A549 (cell line): ENCODE data around the gene CDC42SE2.

ENCODE experiments used
- EP300 ChIP-seq, 2 experiments: fragments of >200 bp; sonication (Bioruptor Twin); formaldehyde crosslinking; IDR thresholded peaks; 2 replicates in 1 of 2; 3 replicates in 1 of 2; pipeline ENCODE4 v1.6.1; 2016 to 2017
- ESRRA ChIP-seq: fragments of 150-350 bp; IDR thresholded peaks from 2 replicates; pipeline ENCODE4 v1.6.1; 2014; ENCODE audit warnings: mild to moderate bottlenecking, low read length, borderline replicate concordance
- FOSB ChIP-seq: fragments of 250-450 bp; sonication (Bioruptor Pico); IDR thresholded peaks from 2 replicates; pipeline ENCODE4 v1.5.0; 2020; ENCODE audit warnings: mild to moderate bottlenecking, moderate library complexity
- FOSL2 ChIP-seq, 2 experiments: fragments of 450-650 bp in 1 of 2; fragments of >200 bp in 1 of 2; sonication (Bioruptor Twin) in 1 of 2; formaldehyde crosslinking; IDR thresholded peaks; 2 replicates each; pipeline versions ENCODE4 v1.5.0 to v1.6.1; 2016 to 2020; ENCODE audit warnings: mild to moderate bottlenecking in 1 of 2, moderate library complexity in 1 of 2
- POLR2A ChIP-seq: IDR thresholded peaks from 2 replicates; pipeline ENCODE4 v1.6.1; 2012; ENCODE audit warnings: mild to moderate bottlenecking, low read length
- POLR2AphosphoS2 ChIP-seq: conservative IDR thresholded peaks from 2 replicates; pipeline ENCODE4 v1.6.1; 2012; ENCODE audit warnings: low read length, improper control_type of control experiment, inconsistent platforms
- TF ChIP-seq, protein P1 (sequence below): fragments of >200 bp; sonication (Bioruptor Twin); formaldehyde crosslinking; IDR thresholded peaks from 3 replicates; pipeline ENCODE4 v1.5.1; 2016

DNA sequence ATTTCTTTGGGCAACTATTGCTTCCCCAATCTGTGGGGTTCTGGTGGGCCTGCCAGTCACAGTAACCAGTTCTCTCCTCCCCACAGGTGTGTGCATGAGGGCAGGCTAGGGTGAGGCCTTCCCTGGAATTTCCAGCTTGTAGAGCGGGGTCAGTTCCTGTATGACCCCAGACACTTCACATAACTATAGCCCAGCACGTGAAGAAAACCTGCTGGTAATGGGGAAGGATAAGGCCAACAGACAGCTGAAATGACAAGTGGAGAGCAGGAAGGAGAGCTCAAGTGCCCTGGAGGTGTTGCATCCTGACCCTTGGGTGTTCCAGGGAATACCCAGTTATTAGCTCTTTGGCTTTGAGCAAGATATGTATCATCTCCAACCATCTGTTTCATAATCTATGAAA is 142.2 kb downstream of the CDC42SE2 start:
- TF ChIP-seq EP300 (IDR thresholded peaks at IDR 0.05): no peak
- no peak for TF ChIP-seq FOSB (CRISPR knock-in tag)
- no peak for TF ChIP-seq POLR2A
- TF ChIP-seq, protein P1, sequence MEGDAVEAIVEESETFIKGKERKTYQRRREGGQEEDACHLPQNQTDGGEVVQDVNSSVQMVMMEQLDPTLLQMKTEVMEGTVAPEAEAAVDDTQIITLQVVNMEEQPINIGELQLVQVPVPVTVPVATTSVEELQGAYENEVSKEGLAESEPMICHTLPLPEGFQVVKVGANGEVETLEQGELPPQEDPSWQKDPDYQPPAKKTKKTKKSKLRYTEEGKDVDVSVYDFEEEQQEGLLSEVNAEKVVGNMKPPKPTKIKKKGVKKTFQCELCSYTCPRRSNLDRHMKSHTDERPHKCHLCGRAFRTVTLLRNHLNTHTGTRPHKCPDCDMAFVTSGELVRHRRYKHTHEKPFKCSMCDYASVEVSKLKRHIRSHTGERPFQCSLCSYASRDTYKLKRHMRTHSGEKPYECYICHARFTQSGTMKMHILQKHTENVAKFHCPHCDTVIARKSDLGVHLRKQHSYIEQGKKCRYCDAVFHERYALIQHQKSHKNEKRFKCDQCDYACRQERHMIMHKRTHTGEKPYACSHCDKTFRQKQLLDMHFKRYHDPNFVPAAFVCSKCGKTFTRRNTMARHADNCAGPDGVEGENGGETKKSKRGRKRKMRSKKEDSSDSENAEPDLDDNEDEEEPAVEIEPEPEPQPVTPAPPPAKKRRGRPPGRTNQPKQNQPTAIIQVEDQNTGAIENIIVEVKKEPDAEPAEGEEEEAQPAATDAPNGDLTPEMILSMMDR: no peak
- TF ChIP-seq ESRRA: no peak
- TF ChIP-seq FOSL2 (IDR thresholded peaks at IDR 0.05): no peak
- TF ChIP-seq FOSL2 (CRISPR knock-in tag; IDR thresholded peaks at IDR 0.05): no peak
- TF ChIP-seq POLR2AphosphoS2: no peak
